DMS53 treated with DMSO at 0.1 percent for 48 hours (cell line): ENCODE results near the gene GAGE12G.
"Not testable (repeated sequence)": the region's sequence is repeated elsewhere in the genome, so short reads cannot be mapped to it uniquely, and the experiment has no call there.

ENCODE experiments used
- DNase-seq: peaks from one replicate; lab custom pipeline; 2025; ENCODE audit not compliant: unreplicated experiment; lab: John Stamatoyannopoulos, UW

Gene GAGE12G, protein sequence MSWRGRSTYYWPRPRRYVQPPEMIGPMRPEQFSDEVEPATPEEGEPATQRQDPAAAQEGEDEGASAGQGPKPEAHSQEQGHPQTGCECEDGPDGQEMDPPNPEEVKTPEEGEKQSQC

DNA sequence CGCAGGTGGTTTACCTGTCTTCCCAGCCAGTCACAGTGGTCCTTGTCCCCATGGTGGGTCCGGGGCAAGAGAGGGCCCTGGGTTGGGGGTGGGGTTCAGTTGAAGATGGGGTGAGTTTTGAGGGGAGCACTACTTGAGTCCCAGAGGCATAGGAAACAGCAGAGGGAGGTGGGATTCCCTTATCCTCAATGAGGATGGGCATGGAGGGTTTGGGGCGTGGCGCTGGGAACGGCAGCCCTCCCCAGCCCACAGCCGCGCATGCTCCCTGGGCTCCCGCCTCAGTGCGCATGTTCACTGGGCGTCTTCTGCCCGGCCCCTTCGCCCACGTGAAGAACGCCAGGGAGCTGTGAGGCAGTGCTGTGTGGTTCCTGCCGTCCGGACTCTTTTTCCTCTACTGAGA is at the start of gene GAGE12G:
Gene GAGE12G, plus strand, starts transcription at position 301 of the 400 bp plus-strand sequence. CDS start 1,155 bp downstream, outside the sequence.
- DNase-seq, result not testable (repeated sequence)

DNA sequence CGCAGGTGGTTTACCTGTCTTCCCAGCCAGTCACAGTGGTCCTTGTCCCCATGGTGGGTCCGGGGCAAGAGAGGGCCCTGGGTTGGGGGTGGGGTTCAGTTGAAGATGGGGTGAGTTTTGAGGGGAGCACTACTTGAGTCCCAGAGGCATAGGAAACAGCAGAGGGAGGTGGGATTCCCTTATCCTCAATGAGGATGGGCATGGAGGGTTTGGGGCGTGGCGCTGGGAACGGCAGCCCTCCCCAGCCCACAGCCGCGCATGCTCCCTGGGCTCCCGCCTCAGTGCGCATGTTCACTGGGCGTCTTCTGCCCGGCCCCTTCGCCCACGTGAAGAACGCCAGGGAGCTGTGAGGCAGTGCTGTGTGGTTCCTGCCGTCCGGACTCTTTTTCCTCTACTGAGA is 38.3 kb upstream of the GAGE12G start, which contains the start of gene GAGE12C:
Gene GAGE12C, plus strand, starts transcription at position 301 of the 400 bp plus-strand sequence. CDS start 1,155 bp downstream, outside the sequence.
- not testable (repeated sequence) for DNase-seq

DNA sequence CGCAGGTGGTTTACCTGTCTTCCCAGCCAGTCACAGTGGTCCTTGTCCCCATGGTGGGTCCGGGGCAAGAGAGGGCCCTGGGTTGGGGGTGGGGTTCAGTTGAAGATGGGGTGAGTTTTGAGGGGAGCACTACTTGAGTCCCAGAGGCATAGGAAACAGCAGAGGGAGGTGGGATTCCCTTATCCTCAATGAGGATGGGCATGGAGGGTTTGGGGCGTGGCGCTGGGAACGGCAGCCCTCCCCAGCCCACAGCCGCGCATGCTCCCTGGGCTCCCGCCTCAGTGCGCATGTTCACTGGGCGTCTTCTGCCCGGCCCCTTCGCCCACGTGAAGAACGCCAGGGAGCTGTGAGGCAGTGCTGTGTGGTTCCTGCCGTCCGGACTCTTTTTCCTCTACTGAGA is 28.8 kb upstream of the GAGE12G start, which contains the start of gene GAGE12D:
Gene GAGE12D, plus strand, starts transcription at position 301 of the 400 bp plus-strand sequence. CDS start 1,155 bp downstream, outside the sequence.
- DNase-seq, result not testable (repeated sequence)

DNA sequence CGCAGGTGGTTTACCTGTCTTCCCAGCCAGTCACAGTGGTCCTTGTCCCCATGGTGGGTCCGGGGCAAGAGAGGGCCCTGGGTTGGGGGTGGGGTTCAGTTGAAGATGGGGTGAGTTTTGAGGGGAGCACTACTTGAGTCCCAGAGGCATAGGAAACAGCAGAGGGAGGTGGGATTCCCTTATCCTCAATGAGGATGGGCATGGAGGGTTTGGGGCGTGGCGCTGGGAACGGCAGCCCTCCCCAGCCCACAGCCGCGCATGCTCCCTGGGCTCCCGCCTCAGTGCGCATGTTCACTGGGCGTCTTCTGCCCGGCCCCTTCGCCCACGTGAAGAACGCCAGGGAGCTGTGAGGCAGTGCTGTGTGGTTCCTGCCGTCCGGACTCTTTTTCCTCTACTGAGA is 19.2 kb upstream of the GAGE12G start, which contains the start of gene GAGE12E:
Gene GAGE12E, plus strand, starts transcription at position 301 of the 400 bp plus-strand sequence. CDS start 1,155 bp downstream, outside the sequence.
- DNase-seq, result not testable (repeated sequence)

DNA sequence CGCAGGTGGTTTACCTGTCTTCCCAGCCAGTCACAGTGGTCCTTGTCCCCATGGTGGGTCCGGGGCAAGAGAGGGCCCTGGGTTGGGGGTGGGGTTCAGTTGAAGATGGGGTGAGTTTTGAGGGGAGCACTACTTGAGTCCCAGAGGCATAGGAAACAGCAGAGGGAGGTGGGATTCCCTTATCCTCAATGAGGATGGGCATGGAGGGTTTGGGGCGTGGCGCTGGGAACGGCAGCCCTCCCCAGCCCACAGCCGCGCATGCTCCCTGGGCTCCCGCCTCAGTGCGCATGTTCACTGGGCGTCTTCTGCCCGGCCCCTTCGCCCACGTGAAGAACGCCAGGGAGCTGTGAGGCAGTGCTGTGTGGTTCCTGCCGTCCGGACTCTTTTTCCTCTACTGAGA is 9.7 kb upstream of the GAGE12G start, which contains the start of gene GAGE12F:
Gene GAGE12F, plus strand, starts transcription at position 301 of the 400 bp plus-strand sequence. CDS start 1,155 bp downstream, outside the sequence.
- DNase-seq, result not testable (repeated sequence)

DNA sequence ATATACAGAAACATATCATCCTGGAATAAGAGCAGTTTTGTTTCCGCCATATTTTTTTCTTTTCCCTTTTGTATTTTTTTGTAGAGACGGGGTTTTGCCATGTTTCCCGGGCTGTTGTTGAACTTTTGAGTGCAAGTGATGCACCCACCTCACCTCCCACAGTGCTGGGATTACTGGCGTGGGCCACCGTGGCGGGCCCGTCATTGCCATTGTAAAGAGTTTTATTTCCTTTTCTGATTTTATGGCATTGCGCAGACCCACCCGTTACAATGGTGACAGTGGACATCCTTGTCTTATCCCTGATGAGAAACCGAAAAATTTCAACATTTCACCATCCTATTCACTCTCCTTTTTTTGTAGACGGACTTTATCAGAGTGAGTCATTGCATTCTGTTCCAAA is 1.5 kb upstream of the GAGE12G start:
- DNase-seq, result not testable (repeated sequence)

DNA sequence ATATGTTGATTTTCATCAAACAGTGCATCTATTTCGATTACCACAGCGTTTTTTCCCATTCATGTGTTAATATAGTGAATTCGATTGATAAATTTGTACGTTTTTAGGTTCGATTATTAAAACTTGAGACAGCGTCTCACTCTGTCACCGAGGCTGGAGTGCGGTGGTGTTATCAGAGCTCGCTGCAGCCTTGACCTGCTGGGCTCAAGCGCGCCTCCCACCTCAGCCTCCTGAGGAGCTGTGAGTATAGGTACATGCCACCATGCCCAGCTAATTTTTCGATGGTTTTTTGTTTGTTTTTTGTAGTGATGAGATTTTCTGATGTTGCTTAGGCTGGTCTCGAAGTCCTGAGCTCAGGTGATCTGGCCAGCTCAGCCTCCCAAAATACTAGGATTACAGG is 1.0 kb upstream of the GAGE12G start:
- DNase-seq, result not testable (repeated sequence)

DNA sequence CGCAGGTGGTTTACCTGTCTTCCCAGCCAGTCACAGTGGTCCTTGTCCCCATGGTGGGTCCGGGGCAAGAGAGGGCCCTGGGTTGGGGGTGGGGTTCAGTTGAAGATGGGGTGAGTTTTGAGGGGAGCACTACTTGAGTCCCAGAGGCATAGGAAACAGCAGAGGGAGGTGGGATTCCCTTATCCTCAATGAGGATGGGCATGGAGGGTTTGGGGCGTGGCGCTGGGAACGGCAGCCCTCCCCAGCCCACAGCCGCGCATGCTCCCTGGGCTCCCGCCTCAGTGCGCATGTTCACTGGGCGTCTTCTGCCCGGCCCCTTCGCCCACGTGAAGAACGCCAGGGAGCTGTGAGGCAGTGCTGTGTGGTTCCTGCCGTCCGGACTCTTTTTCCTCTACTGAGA is 9.4 kb downstream of the GAGE12G start, which contains the start of gene GAGE12H:
Gene GAGE12H, plus strand, starts transcription at position 301 of the 400 bp plus-strand sequence. CDS start 1,155 bp downstream, outside the sequence.
- DNase-seq, result not testable (repeated sequence)

DNA sequence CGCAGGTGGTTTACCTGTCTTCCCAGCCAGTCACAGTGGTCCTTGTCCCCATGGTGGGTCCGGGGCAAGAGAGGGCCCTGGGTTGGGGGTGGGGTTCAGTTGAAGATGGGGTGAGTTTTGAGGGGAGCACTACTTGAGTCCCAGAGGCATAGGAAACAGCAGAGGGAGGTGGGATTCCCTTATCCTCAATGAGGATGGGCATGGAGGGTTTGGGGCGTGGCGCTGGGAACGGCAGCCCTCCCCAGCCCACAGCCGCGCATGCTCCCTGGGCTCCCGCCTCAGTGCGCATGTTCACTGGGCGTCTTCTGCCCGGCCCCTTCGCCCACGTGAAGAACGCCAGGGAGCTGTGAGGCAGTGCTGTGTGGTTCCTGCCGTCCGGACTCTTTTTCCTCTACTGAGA is 19.0 kb downstream of the GAGE12G start, which contains the start of gene GAGE2A:
Gene GAGE2A, plus strand, starts transcription at position 301 of the 400 bp plus-strand sequence. CDS start 1,155 bp downstream, outside the sequence.
- DNase-seq, result not testable (repeated sequence)

DNA sequence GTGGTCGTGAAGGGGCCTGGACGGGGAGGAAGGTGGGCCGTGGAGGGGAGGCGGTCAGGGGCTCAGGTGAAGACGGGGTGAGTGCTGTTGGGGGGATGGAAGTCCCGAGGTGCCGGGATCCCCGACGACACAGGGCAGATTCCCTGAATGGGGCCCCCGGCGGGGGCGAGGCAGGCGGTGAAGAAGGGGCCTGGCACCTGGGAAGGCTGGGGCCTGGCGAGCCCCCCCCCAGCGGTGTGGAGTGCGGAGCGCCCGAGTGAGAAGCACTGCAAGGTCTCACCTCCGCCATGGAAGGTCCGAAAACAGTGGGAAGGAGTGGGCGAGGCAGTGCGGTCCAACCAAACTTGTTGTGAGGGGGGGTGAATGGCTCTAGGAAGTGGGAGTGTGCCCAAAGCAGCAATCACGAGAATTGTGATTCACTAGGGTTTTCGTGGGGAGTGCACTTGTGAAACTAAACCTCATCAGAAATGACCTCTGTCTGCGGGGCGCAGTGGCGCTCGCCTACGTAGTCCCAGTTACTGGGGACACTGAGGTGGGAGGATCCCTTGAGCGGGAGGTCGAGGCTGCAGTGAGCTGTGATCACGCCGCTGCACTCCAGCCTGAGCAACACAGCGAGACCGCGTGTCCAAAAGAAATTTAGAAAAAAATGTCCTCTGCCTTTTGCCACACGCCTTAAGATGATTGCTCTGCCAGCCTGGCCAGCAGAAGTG is 19.7 kb downstream of the GAGE12G start:
- DNase-seq, result not testable (repeated sequence)

DNA sequence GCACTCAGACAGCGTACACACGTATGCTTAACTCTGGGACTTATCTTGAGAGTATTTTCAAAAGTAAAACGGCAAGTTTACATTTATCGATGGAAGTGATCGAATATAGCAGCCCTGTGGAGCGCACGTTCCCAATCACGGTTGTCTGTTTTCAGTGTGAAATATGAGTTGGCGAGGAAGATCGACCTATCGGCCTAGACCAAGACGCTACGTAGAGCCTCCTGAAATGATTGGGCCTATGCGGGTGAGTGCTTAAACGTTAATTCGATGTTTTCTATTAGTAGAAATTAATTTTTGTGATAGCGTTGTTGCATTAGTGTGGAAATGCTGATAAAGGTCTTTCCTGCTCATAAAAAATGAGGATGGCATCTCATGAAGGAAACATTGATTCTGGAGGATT is 20.3 kb downstream of the GAGE12G start:
- DNase-seq, result not testable (repeated sequence)

DNA sequence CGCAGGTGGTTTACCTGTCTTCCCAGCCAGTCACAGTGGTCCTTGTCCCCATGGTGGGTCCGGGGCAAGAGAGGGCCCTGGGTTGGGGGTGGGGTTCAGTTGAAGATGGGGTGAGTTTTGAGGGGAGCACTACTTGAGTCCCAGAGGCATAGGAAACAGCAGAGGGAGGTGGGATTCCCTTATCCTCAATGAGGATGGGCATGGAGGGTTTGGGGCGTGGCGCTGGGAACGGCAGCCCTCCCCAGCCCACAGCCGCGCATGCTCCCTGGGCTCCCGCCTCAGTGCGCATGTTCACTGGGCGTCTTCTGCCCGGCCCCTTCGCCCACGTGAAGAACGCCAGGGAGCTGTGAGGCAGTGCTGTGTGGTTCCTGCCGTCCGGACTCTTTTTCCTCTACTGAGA is 28.5 kb downstream of the GAGE12G start, which contains the start of gene GAGE1:
Gene GAGE1, plus strand, starts transcription at position 301 of the 400 bp plus-strand sequence. CDS start 1,155 bp downstream, outside the sequence.
- not testable (repeated sequence) for DNase-seq

DNA sequence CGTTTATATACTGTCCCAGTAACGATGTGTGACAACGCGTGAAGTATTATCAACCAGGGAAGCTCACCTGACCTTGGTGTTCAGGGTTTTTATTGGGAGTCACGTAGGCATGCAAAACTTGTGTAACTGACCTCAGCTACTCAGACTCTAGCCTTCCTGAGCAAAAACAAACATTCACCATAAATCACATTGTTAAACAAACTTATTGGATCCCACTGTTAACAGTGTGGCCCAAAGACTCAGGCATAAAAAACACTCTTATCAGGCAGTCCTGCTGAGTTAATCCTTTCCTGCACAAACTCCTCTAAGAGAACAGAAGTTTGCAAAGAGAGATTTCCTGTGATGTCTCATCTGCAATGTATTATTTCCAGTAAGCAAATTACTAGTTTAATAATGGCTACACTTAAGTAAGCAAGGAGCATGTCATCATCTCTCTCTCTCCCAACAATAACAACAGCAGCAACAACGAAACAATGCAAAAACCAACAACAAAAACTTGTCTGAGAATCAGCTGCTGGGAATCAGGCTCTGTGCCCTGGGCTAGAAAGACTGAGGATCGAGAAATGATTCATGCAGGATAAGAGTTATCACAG is 40.6 kb downstream of the GAGE12G start:
- DNase-seq, result no peak

DNA sequence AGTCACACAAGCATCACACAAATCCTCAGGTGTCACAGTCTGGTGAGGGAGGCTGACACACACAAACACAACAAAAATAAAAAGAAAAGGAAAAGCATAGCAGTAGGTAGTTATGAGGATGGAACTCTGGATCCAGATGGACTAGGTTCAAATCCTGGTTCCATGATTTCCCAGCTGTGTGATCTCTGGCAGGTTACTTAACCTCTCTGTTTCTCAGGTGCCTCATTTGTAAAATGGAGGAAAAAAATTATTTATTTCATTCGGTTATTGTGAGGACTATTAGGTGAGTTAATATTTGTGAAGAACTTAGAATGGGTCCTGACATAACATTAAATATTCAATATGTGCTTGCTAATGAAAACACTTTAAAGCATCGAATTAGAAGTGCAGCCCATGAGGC is 48.4 kb downstream of the GAGE12G start:
- DNase-seq, result no peak
